OCI-LY3 (cell line): Measurements from ENCODE around the gene PXDC1.

Source experiments
- EZH2phosphoT487 ChIP-seq: fragments of 200-600 bp; shearing (Covaris generic); IDR thresholded peaks from 2 replicates; pipeline ENCODE4 v1.6.1; 2018; ENCODE audit warnings: antibody characterized with exemption, mixed run types, low read depth
- TF ChIP-seq, protein P1 (sequence below): fragments of 200-600, 300-600 bp; sonication (generic); IDR thresholded peaks from 2 replicates; pipeline ENCODE4 v1.5.1; 2014; ENCODE audit warnings: antibody characterized with exemption, low read length, low read depth

DNA sequence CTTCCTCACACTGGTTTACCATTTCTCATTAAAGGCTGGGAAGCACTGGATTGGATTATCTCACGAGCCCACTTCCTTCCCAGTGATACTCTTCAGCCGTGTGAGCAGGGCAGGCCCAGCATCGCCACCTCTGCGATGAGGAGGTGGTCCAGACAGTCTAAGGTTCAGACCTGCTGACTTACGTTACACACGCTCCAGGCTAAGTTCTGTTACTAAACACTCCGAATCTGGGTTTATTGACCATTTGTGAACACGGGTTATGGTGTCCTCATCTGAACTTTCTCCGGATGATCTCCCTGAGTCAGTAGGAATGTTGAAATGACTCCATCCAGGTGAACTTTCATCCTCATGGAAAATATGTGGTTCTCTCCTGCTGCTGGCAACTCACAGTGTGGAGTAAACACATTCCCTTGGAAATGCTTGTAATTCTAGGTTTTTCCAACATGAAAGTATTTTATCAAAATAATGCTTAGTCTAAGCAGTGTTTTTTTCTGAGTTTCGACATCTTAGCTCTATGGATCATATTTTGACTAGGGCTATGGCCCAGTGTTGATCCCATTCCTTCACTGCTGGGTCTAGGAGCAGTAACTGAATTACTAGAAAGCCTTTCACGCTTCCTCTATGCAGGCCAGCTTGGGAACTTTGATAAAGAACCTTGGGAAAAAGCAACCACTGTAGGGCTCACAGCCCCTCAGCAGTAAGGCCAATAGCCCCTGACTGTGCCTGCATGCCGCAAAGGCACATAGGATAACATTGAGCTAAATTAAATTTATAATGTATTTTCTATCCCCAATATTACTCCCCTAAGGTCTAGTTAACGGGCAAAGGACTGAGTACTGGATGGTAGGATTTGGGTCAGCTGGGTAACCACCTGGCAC lies 37.7 kb upstream of the PXDC1 start:
- TF ChIP-seq, protein P1, sequence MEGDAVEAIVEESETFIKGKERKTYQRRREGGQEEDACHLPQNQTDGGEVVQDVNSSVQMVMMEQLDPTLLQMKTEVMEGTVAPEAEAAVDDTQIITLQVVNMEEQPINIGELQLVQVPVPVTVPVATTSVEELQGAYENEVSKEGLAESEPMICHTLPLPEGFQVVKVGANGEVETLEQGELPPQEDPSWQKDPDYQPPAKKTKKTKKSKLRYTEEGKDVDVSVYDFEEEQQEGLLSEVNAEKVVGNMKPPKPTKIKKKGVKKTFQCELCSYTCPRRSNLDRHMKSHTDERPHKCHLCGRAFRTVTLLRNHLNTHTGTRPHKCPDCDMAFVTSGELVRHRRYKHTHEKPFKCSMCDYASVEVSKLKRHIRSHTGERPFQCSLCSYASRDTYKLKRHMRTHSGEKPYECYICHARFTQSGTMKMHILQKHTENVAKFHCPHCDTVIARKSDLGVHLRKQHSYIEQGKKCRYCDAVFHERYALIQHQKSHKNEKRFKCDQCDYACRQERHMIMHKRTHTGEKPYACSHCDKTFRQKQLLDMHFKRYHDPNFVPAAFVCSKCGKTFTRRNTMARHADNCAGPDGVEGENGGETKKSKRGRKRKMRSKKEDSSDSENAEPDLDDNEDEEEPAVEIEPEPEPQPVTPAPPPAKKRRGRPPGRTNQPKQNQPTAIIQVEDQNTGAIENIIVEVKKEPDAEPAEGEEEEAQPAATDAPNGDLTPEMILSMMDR = no peak
- TF ChIP-seq EZH2phosphoT487 = no peak
